Glomerular visceral epithelial cell (primary cell): ENCODE data around the gene OR4M1.
A peak's percentile ranks its signal among the peaks of the same experiment; 100 is the strongest.
"Not testable (repeated sequence)": the region's sequence is repeated elsewhere in the genome, so short reads cannot be mapped to it uniquely, and the experiment has no call there.

Source experiments
- DNase-seq: peaks from one replicate; pipeline ENCODE4 v3.0.0-alpha.2; 2016; ENCODE audit errors: extremely low spot score

The OR4M1 gene

DNA sequence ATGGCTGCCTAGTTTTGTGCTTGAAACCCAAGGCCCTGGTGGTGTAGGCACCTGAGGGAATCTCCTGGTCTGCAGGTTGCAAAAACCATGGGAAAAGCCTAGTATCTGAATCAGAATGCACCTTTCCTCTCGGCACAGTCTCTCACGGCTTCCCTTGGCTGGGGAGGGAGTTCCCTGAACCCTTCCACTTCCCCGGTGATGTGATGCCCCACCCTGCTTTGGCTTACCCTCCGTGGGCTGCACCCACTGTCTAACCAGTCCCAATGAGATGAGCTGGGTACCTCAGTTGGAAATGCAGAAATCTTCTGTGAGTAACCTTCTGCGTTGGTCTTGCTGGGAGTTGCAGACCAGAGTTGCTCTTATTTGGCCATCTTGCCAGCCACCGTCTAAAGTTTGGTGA lies 47.7 kb downstream of the OR4M1 start:
- not testable (repeated sequence) for DNase-seq

DNA sequence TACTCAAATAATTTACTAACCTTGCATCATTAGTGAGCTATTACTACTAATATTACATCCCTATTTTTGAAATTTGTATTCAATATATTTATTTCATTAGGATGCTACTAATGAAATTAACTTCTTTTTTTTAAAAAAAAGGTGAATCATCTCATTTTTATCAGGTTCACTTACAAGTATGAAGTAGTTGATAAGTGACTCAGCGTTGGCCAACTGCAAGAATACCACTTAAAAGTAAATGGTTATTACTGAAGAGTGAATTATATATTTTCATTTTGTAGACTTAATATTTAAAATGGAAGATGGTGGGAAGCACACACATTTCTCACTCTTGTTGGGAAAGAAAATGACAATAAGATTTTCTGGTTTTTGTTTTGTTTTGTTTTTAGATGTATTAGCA lies 49.9 kb downstream of the OR4M1 start:
- no peak for DNase-seq

DNA sequence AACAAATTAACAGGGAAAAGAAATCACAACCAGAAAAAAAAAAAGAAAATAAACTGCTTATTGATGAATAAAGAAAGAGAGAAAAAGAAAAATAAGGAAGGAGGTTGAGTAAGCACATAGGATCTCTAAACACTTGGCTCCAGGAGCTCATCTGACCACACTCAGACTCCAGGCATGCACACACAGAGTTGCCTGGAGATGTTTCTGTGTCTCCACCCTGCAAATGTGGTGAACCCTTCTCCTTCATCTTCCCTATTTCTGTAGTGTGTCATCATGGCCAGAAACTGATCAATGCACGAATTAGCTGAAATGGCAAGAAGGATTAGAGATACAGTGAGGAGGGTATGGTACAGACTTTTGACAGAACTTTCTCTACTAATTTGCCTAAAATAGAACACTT lies 50.5 kb downstream of the OR4M1 start:
- DNase-seq: peak; percentile 50

DNA sequence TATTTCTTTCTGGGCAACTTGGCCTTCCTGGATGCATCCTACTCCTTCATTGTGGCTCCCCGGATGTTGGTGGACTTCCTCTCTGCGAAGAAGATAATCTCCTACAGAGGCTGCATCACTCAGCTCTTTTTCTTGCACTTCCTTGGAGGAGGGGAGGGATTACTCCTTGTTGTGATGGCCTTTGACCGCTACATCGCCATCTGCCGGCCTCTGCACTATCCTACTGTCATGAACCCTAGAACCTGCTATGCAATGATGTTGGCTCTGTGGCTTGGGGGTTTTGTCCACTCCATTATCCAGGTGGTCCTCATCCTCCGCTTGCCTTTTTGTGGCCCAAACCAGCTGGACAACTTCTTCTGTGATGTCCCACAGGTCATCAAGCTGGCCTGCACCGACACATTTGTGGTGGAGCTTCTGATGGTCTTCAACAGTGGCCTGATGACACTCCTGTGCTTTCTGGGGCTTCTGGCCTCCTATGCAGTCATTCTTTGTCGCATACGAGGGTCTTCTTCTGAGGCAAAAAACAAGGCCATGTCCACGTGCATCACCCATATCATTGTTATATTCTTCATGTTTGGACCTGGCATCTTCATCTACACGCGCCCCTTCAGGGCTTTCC lies 54.4 kb downstream of the OR4M1 start:
- not testable (repeated sequence) for DNase-seq

DNA sequence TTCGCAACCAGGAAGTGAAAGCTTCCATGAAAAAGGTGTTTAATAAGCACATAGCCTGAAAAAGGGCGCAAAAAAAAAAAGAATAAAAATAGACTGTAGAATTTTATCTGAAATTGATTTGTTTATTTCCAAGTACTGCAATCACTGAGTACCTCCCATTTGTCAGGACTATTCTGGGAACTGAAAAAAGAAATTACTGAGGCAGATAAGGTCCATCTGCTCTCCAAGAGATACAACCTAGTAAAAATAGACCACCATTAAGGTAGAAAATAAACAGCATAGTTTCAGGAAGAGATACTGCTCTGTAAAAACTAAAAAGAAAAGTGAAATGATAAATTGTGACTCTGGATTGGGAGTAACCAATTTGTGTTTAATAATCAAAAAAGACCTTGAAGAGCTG lies 55.0 kb downstream of the OR4M1 start:
- no peak for DNase-seq
